ENCODE results near the gene CUL7.

Gene CUL7

DNA sequence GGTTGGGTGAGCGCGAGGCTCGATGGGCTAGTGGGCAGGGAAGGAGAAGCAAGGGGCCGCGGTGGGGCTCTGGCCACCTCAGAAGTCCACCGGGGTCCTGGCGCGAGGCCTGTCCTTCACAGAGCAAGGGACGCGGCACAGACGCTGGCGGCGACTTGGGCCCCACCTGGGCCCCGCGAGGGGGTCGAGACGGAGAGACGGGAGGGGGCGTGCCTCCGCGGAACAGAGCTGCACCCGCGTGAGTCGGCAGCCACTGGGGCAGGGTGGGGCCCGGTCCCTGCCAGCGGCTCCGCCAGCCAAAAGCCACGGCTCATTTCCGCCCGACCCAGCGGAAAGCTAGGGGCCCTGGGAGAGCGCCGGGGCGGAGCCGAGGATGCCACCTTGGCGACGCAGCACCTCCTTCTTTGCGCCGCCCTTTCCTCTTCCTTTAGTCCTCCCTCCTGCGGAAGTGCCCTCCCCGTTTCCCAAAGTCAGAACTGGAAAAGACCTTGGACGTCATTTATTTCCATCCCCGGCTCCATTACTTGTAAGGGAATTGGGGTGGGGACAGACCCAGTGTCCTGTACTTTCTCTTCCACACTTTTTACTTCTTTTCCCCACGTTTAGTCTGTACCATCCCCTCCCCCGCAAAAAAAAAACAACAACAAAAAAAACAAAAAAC is at the start of gene CUL7:
TSS of gene CUL7 (minus strand) at position 307 of the 661 bp plus-strand sequence. CDS start 1,063 bp downstream, outside the sequence.
- Mint-ChIP-seq H3K27me3 (no peaks in the 10 kb centered on the region), H3K4me3 (peak within 1 kb of the TSS; percentile 95), H3K27ac (peak within 1 kb of the TSS; percentile 94), H3K4me1 (ENCODE audit: low read depth) (peaks cover 44% of the 10 kb centered on the region), H3K9me3 (ENCODE audit: low read depth) (no peaks in the 10 kb centered on the region), H3K36me3 (peaks cover 2% of the 10 kb centered on the region)

DNA sequence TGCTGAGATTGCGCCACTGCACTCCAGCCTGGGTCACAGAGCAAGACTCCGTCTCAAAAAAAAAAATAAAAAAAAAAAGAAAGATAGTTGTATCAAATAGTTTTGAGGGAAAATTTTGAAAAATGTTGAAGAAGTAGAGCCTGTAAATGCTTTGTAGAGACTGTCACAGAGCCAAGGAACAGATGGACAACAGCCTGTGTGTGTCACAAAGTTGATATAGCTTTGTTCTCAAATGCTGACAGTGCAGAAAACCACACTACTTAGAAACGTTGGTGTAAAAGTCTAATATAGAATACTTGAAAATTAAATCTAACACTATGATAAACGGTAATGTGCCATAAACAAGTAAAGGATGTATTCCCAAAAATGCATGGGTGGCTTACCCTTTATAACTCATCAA is 47.8 kb upstream of the CUL7 start:
- H3K4me3 Mint-ChIP-seq: no peak overlapping the region
- peaks cover 9% of the 10 kb centered on the region for H3K4me1 Mint-ChIP-seq (ENCODE audit: low read depth)
- no peaks in the 10 kb centered on the region for H3K9me3 Mint-ChIP-seq (ENCODE audit: low read depth)
- H3K27ac Mint-ChIP-seq: no peak overlapping the region
- H3K27me3 Mint-ChIP-seq: no peaks in the 10 kb centered on the region
- H3K36me3 Mint-ChIP-seq: no peaks in the 10 kb centered on the region

DNA sequence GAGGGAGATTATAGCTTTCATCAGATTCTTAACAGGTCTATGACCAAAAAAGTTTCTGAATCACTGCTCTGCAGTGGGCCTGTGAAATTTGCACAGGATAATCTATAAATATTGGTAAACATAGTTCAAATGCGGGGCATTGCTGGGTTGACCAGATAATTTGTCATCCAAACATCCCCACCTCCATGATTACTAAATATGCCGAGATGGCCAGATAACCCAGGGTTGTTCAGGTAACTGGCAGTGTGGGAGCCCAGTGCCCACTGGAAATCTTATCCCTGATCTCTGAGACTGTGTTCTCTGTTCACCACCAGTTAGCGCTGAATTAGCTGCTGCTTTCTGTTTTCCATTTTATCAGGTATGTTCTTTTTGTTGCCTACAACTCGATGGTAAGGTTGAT is 43.9 kb upstream of the CUL7 start:
- Mint-ChIP-seq H3K4me1 (ENCODE audit: low read depth) (peaks cover 12% of the 10 kb centered on the region), H3K4me3 (no peak overlapping the region), H3K9me3 (ENCODE audit: low read depth) (no peaks in the 10 kb centered on the region), H3K27ac (no peak overlapping the region), H3K27me3 (no peaks in the 10 kb centered on the region), H3K36me3 (no peaks in the 10 kb centered on the region)

DNA sequence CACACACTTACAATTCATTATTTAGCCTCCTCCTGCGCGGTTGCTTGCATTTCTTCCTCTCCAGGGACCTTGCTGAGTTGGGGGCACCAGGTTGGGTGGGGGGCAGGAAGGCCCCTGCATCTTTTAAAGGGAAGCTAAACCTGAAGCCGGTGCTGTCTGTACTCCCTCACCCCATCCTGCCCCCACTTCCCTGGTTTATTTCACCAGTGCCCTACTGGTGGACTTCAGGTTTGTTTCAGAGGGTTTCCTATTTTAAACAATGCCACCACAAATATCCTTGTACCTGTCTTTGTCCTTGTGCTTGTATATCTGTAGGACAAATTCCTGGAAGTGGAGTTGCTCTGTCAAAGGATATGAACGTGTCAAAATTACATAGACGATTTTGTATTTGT is 43.4 kb upstream of the CUL7 start:
- H3K4me1 Mint-ChIP-seq (ENCODE audit: low read depth): peaks cover 13% of the 10 kb centered on the region
- H3K4me3 Mint-ChIP-seq: no peak overlapping the region
- H3K27me3 Mint-ChIP-seq: no peaks in the 10 kb centered on the region
- H3K9me3 Mint-ChIP-seq (ENCODE audit: low read depth): no peaks in the 10 kb centered on the region
- no peaks in the 10 kb centered on the region for H3K36me3 Mint-ChIP-seq
- H3K27ac Mint-ChIP-seq: no peak overlapping the region

DNA sequence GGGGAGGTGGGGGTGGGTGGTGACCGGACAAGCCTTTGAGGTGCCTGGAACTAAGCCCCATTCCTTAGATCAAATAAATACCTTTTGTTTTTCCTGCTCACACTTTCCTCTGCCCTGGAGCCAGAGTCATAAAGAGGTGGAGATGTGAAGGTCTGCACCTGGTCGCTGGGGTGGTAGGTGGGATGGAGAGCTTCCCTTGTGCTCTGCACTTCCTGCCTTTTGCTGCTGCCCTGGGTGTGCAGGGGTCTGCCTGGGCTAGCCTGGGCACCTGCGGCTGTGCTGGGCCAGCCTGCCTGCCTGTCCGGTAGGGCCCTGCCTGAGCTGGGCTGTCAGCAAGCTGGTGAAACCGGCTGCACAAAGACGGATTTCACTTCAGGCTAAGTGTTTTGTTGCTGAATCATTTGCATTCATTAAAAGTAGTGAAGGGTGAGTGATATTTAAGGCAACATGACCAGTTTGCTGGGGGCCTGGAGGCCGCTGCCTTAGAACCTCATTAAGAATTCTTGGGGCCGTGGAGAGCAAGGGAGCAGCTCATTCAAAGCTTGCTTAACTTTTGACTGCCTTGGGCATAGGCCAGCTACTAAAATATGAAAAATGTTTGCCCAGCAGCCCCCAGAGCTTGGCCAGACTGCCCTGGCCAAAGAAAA is 42.9 kb upstream of the CUL7 start:
- Mint-ChIP-seq H3K27me3 (no peaks in the 10 kb centered on the region), H3K4me3 (no peak overlapping the region), H3K9me3 (ENCODE audit: low read depth) (no peaks in the 10 kb centered on the region), H3K36me3 (no peaks in the 10 kb centered on the region), H3K27ac (no peak overlapping the region), H3K4me1 (ENCODE audit: low read depth) (peaks cover 13% of the 10 kb centered on the region)

DNA sequence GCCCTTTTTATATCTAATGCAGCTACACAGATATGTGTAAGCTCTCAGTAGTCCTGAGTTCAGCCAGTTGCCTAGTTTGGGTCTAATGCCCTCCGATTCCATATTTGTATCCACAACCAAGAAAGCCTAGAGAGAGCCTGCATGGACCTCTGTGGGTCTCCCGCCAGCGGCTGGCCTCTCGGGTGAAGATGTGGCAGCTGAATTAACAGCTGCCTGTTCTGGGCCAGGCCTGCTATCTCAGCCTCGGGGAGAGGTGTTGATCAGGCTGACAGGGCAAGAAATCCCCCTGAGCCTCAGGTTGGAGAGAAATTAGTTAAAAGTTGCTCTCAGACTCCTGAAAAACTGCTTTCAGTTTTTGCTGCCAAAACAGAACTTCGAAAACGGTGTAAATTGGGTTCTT is 42.3 kb upstream of the CUL7 start:
- peaks cover 13% of the 10 kb centered on the region for H3K4me1 Mint-ChIP-seq (ENCODE audit: low read depth)
- no peaks in the 10 kb centered on the region for H3K9me3 Mint-ChIP-seq (ENCODE audit: low read depth)
- H3K27ac Mint-ChIP-seq: no peak overlapping the region
- no peaks in the 10 kb centered on the region for H3K36me3 Mint-ChIP-seq
- H3K27me3 Mint-ChIP-seq: no peaks in the 10 kb centered on the region
- no peak overlapping the region for H3K4me3 Mint-ChIP-seq

DNA sequence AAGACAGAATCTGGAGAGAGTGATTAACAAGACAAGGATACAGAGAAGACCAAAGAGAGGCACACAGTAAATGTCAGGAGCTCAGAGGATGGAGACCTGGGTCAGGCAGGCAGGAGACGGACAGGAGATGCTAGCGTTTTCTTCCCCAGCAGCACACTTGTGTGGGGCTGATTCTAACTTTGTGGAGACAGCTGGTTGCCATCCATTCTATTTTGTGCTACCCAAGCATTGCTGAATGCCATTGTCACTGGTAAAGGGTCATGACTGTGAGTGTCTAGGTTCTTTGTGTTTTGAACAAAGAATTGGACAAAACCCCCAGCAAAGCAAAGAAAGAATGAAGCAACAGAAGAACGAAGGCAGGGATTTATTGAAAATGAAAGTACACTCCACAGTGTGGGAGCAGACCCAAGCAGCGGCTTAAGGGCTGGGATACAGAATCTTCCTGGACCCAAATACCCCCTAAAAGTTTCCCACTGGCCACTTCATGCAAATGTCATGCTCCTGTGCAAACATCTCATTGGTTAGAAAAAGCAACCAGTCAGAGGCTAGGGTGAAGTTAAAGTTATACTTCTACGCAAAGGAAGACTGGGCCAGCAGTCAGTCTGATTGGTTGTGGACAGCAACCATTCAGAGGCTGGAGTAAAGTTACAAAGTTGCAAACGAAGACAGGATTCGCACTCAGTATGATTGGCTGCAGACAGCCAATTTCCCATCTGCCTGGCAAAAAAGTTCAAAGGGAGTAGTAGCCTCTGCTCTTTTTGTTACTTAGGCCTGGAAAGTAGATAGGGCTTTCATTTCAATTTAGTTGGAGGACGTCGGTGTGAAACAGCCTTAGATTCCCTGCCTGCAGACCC is 40.0 kb upstream of the CUL7 start:
- peaks cover 13% of the 10 kb centered on the region for H3K4me1 Mint-ChIP-seq (ENCODE audit: low read depth)
- H3K4me3 Mint-ChIP-seq: peak overlapping the region; percentile 35
- H3K27ac Mint-ChIP-seq: no peak overlapping the region
- no peaks in the 10 kb centered on the region for H3K27me3 Mint-ChIP-seq
- H3K9me3 Mint-ChIP-seq (ENCODE audit: low read depth): no peaks in the 10 kb centered on the region
- H3K36me3 Mint-ChIP-seq: no peaks in the 10 kb centered on the region

DNA sequence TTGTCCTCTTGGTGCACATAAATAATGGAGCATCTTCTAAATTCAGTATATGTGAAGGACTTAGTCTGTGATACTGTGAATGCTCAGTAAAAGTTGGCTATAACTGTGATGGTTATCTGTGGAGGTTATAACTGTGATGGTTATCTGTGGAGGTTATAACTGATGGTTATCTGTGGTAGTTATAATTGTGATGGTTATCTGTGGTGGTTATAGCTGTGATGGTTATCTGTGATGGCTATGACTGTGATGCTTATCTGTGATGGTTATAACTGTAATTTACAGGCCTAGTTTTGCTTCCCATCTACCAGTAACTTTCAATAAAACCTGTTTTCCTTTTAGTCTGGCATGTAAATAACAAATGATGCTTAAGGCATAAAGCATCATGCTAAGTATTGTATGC is 39.0 kb upstream of the CUL7 start:
- no peaks in the 10 kb centered on the region for H3K9me3 Mint-ChIP-seq (ENCODE audit: low read depth)
- H3K4me1 Mint-ChIP-seq (ENCODE audit: low read depth): peaks cover 13% of the 10 kb centered on the region
- no peak overlapping the region for H3K27ac Mint-ChIP-seq
- H3K27me3 Mint-ChIP-seq: no peaks in the 10 kb centered on the region
- no peaks in the 10 kb centered on the region for H3K36me3 Mint-ChIP-seq
- H3K4me3 Mint-ChIP-seq: no peak overlapping the region

DNA sequence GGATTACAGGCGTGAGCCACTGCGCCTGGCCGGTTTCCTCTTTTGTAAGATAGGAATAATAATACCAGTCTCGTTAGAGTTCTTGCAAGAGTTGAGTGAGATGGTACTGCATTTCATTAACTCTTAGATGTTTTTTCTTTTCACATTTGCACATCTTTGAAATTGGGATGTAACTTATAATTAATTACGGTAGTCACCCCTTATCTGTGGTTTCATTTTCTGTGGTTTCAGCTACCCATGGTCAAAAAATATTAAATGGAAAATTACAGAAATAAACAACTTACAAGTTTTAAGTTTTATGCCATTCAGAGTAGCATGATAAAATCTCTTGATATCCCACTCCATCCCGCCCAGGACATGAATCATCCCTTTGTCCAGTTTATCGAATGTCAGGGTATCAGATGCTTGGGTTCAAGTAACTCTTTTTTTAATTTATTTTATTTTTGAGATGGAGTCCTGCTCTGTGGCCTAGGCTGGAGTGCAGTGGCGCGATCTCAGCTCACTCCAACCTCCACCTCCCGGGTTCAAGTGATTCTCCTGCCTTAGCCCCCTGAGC is 37.9 kb upstream of the CUL7 start:
- no peak overlapping the region for H3K27ac Mint-ChIP-seq
- no peaks in the 10 kb centered on the region for H3K9me3 Mint-ChIP-seq (ENCODE audit: low read depth)
- H3K4me3 Mint-ChIP-seq: no peak overlapping the region
- no peaks in the 10 kb centered on the region for H3K36me3 Mint-ChIP-seq
- H3K27me3 Mint-ChIP-seq: no peaks in the 10 kb centered on the region
- H3K4me1 Mint-ChIP-seq (ENCODE audit: low read depth): peaks cover 13% of the 10 kb centered on the region

DNA sequence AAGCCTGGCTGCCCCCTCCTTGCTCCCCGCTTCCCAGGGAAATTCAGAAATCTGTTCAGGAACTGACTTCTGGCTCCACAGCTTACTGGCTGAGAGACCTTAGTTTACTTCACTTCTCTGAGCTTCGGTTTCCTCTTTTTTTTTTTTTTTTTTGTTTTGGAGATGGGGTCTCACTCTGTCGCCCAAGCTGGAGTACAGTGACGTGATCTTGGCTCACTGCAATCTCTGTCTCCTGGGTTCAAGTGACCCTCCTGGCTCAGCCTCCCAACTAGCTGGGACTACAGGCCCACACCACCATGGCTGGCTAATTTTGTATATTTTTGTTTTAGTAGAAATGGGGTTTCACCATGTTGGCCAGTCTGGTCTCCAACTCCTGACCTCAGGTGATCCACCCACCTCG is 37.4 kb upstream of the CUL7 start:
- no peaks in the 10 kb centered on the region for H3K36me3 Mint-ChIP-seq
- no peaks in the 10 kb centered on the region for H3K9me3 Mint-ChIP-seq (ENCODE audit: low read depth)
- H3K4me1 Mint-ChIP-seq (ENCODE audit: low read depth): peaks cover 13% of the 10 kb centered on the region
- H3K4me3 Mint-ChIP-seq: no peak overlapping the region
- no peak overlapping the region for H3K27ac Mint-ChIP-seq
- no peaks in the 10 kb centered on the region for H3K27me3 Mint-ChIP-seq

DNA sequence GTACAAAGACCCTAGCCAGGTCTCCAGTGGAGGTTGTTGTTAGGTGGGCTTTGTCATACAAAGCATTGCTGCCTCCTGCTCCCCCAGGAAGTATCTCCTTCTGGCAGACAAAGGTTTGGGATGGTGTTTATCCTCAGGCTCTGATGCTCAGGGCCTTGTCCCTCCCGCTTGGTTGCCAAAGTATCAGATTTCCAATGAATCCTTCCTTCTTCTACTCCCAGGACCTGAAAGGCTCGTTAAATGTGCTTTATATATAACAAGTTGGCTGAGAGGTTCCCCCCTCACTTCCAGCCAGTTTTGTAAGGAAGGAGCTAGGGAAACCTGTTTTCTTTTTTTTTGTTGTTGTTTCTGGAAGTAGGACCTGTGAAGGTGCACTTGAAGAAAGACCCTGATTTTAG is 36.9 kb upstream of the CUL7 start:
- Mint-ChIP-seq H3K4me3 (no peak overlapping the region), H3K36me3 (no peaks in the 10 kb centered on the region), H3K27ac (no peak overlapping the region), H3K27me3 (no peaks in the 10 kb centered on the region), H3K9me3 (ENCODE audit: low read depth) (no peaks in the 10 kb centered on the region), H3K4me1 (ENCODE audit: low read depth) (peaks cover 13% of the 10 kb centered on the region)

DNA sequence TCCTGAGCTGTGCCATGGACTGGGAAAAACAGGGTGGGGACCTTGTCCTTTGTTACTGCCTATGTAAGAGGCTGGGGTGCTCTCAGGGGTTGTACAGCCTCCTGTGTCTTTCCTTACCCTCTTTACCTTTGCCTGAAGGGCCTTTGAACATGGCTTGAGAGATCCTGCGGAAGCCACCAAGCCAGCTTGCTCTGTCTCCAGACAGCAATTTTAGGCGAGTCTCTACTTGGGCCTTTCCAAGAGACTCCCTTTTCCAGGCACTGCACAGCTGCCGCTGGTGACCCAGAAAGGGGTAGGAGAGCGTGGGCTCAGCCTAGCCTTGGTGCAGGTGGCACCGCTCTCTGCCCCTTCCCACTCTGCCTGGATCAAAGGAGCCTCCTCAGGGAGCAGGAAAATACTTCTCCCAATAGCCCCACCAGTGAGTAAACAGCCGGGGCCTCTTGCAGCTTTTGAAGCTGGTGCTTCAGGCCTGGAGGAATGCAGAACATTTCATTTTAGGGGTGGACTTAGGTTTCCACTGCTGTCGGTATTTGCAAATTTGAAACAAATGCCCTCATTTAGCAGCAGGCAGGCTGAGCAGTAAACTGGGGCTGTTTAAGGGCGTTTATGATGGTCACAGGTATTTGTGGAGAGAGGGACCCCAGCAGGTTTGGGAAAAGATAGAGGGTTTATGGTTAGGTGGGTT is 36.4 kb upstream of the CUL7 start:
- no peaks in the 10 kb centered on the region for H3K27me3 Mint-ChIP-seq
- no peak overlapping the region for H3K4me3 Mint-ChIP-seq
- no peaks in the 10 kb centered on the region for H3K9me3 Mint-ChIP-seq (ENCODE audit: low read depth)
- no peak overlapping the region for H3K27ac Mint-ChIP-seq
- H3K4me1 Mint-ChIP-seq (ENCODE audit: low read depth): peaks cover 13% of the 10 kb centered on the region
- H3K36me3 Mint-ChIP-seq: no peaks in the 10 kb centered on the region

DNA sequence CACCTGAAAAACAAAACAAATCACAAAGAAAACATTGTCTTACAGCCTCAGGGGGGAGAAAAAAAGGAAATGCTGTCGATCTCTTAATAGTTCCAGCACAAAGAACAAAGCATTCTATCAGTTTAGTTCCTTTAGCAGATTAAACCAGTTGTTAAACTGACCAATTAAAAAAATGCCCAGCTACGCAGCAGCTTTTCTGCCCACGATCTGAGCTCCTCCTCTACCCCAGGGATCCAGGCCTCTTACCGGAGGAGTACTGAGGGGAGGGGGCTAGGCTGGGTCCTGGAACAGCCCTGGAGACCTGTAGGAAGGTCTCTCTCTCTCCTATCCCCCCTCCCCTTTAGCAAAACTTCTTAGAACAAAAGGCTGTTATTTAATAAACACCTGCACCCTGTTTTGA is 35.8 kb upstream of the CUL7 start:
- Mint-ChIP-seq H3K27ac (no peak overlapping the region), H3K4me3 (no peak overlapping the region), H3K9me3 (ENCODE audit: low read depth) (no peaks in the 10 kb centered on the region), H3K36me3 (no peaks in the 10 kb centered on the region), H3K27me3 (no peaks in the 10 kb centered on the region), H3K4me1 (ENCODE audit: low read depth) (peaks cover 13% of the 10 kb centered on the region)

DNA sequence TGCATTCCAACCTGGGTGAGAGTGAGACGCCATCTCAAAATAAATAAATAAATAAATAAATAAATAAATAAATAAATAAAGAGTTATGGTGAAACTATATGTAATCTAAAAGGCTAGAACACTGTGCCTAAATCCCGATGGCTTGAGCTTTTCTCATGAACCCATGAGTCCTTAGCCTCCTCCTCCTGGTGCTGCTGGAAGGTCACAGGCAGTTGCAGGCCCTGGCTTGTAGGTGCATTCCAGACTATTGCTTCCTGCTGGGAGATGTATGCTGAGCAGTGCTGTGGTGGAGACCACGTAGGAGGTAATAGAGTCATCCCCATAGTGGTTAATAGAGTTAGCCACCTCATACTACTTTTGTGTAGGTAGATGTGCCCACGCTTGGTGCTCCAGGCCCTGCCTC is 35.0 kb upstream of the CUL7 start:
- Mint-ChIP-seq H3K4me3 (no peak overlapping the region), H3K36me3 (no peaks in the 10 kb centered on the region), H3K27me3 (no peaks in the 10 kb centered on the region), H3K9me3 (ENCODE audit: low read depth) (no peaks in the 10 kb centered on the region), H3K4me1 (ENCODE audit: low read depth) (peaks cover 9% of the 10 kb centered on the region), H3K27ac (no peak overlapping the region)

All from activated naive CD8-positive, alpha-beta T cell (primary cell).